Measurements from ENCODE around the gene P2RY12. TPM values are rescaled to one million over a fixed set of nuclear protein-coding genes. Genes with fewer than 3 reads are reported as not detected.

The P2RY12 gene
- total and polyA plus RNA-seq, 9 of the 15 experiments (the other 6 are each of a cell fraction or from before 2014, with no cell fraction given), result not detected

DNA sequence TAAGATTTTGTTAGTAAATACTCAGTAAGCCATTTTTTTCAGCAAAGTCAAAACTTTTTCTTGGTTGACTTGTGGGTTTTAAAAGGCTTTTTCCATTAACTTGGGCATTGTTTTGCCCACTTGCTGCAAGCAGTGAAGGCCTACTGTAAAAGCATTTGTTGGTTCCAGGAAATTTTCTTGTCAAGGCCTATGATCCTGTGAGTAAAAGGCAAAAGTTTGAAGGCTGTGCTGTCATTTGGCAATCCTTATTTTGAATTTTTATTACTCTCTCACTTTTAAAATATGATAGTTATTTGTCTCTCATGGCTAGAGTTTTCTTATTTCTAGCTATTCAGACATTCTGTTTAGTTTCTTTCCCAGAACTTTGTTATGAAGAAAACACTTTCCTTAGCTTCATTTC, 13.0 kb downstream of the P2RY12 start:
- ATAC-seq (no peak), DNase-seq (ENCODE audit: extremely low read depth in 1 of 4, low spot score in 3 of 4) (no peak), FAIRE-seq (no peak)
- Histone ChIP-seq H3K9ac (ENCODE audit: insufficient read depth in 1 of 2, low read depth in 2 of 2, low read length in 2 of 2) (no peak overlapping the region), H3K4me3 (no peak overlapping the region), H3K4me2 (ENCODE audit: insufficient read depth, low read length) (no peak overlapping the region), H2AFZ (ENCODE audit: low read depth, low read length) (no peak overlapping the region), H3K9me3 (replicated peaks; ENCODE audit: control insufficient read depth, insufficient read depth, low read depth, low read length) (no peaks in the 10 kb centered on the region), H3K4me1 (replicated peaks in 1 of 2; ENCODE audit: control insufficient read depth in 2 of 2, insufficient read depth in 2 of 2, low read length in 2 of 2) (no peaks in the 10 kb centered on the region), H3K9me1 (ENCODE audit: control insufficient read depth, insufficient read depth, low read length) (no peaks in the 10 kb centered on the region), H4K20me1 (replicated peaks; ENCODE audit: control insufficient read depth, insufficient read depth, low read length) (no peaks in the 10 kb centered on the region), H3K79me2 (ENCODE audit: control insufficient read depth, insufficient read depth, low read length) (no peaks in the 10 kb centered on the region), H3K27me3 (ENCODE audit: control insufficient read depth in 2 of 2, insufficient read depth in 2 of 2, low read length in 2 of 2) (0 out of 5 replicates have a peak, but pooled peaks cover 0 to 3% of the 10 kb centered on the region in 2 experiments), H3K36me3 (ENCODE audit: control insufficient read depth, insufficient read depth, low read length) (no peaks in the 10 kb centered on the region), H3K27ac (ENCODE audit: extremely low read depth, low read depth, low read length) (no peak overlapping the region)
- TF ChIP-seq ZNF133 (CRISPR knock-in tag; IDR thresholded peaks at IDR 0.05) (no peak), SRF (CRISPR knock-in tag; IDR thresholded peaks at IDR 0.05) (no peak), ZNF644 (tag; IDR thresholded peaks at IDR 0.05; ENCODE audit: low read depth) (no peak), ARID3A (IDR thresholded peaks at IDR 0.05; ENCODE audit: borderline replicate concordance, low read depth, low read length) (no peak), HNRNPK (IDR thresholded peaks at IDR 0.05; ENCODE audit: low read depth, low read length, poor library complexity, severe bottlenecking) (no peak), HLTF (IDR thresholded peaks at IDR 0.05) (no peak), ZNF274 (IDR thresholded peaks at IDR 0.05; ENCODE audit: borderline replicate concordance, low read depth, low read length) (no peak), CHAMP1 (IDR thresholded peaks at IDR 0.05) (no peak), HNRNPLL (IDR thresholded peaks at IDR 0.05; ENCODE audit: low read depth, low read length, poor library complexity, severe bottlenecking) (no peak), PHF21A (IDR thresholded peaks at IDR 0.05; ENCODE audit: borderline replicate concordance, low read depth) (no peak), BCL6 (CRISPR knock-in tag; IDR thresholded peaks at IDR 0.05) (no peak), CC2D1A (IDR thresholded peaks at IDR 0.05) (no peak), CBX5 (IDR thresholded peaks at IDR 0.05; ENCODE audit: borderline replicate concordance, low read depth) (no peak), HNRNPH1 (optimal IDR thresholded peaks at IDR 0.05; ENCODE audit: low read depth, low read length) (no peak), RBBP5 (IDR thresholded peaks at IDR 0.05; ENCODE audit: borderline replicate concordance, insufficient read depth, low read length, poor library complexity, severe bottlenecking) (no peak)
- TF ChIP-seq, protein P1, sequence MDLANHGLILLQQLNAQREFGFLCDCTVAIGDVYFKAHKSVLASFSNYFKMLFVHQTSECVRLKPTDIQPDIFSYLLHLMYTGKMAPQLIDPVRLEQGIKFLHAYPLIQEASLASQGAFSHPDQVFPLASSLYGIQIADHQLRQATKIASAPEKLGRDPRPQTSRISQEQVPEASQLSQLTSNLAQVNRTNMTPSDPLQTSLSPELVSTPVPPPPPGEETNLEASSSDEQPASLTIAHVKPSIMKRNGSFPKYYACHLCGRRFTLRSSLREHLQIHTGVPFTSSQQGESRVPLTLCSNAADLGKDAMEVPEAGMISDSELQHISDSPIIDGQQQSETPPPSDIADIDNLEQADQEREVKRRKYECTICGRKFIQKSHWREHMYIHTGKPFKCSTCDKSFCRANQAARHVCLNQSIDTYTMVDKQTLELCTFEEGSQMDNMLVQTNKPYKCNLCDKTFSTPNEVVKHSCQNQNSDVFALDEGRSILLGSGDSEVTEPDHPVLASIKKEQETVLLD (IDR thresholded peaks at IDR 0.05), result no peak
- TF ChIP-seq, protein P2, sequence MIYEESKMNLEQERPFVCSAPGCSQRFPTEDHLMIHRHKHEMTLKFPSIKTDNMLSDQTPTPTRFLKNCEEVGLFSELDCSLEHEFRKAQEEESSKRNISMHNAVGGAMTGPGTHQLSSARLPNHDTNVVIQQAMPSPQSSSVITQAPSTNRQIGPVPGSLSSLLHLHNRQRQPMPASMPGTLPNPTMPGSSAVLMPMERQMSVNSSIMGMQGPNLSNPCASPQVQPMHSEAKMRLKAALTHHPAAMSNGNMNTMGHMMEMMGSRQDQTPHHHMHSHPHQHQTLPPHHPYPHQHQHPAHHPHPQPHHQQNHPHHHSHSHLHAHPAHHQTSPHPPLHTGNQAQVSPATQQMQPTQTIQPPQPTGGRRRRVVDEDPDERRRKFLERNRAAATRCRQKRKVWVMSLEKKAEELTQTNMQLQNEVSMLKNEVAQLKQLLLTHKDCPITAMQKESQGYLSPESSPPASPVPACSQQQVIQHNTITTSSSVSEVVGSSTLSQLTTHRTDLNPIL (CRISPR knock-in tag; IDR thresholded peaks at IDR 0.05), result no peak
- intact Hi-C loops (cut with micrococcal nuclease), result no loop called here
- POLR2A ChIA-PET, result no interaction called here
- BruUV-seq (replicated peaks), result no TSS peak
- in situ Hi-C loops (cut with MboI), result no loop called here
- CTCF ChIA-PET (ENCODE audit: low intra/inter-chr PET ratio), result no interaction called here

Measured in K562 (cell line).